GM12878 (cell line): Measurements from ENCODE around the gene SUFU. TPM values are rescaled to one million over a fixed set of nuclear protein-coding genes. Genes with fewer than 3 reads are reported as not detected.

Source experiments
- JUNB ChIP-seq: IDR thresholded peaks from 2 replicates; pipeline ENCODE4 v1.6.1; 2016; ENCODE audit warnings: antibody characterized with exemption, mild to moderate bottlenecking
- KDM1A ChIP-seq: fragments of 200-600 bp; sonication (generic); IDR thresholded peaks from 2 replicates; pipeline ENCODE4 v1.6.1; 2016; ENCODE audit warnings: borderline replicate concordance
- SMC3 ChIP-seq: IDR thresholded peaks from 2 replicates; pipeline ENCODE4 v1.6.1; 2011; ENCODE audit warnings: low read length, improper control_type of control experiment, borderline replicate concordance
- TBL1XR1 ChIP-seq: IDR thresholded peaks from 2 replicates; pipeline ENCODE4 v1.6.1; 2012; ENCODE audit warnings: low read depth, low read length, improper control_type of control experiment
- ZNF274 ChIP-seq: IDR thresholded peaks from one replicate; pipeline ENCODE4 v1.8.0; 2011; ENCODE audit not compliant: insufficient read length, insufficient read depth
- polyA plus RNA-seq, 11 experiments: library from polyadenylated mRNA; depleted of rRNA in 4 of 11; unstranded in 6 of 11; stranded (reverse) in 5 of 11; fragments of >200 nt; fragmentation: Nextera tagmentation in 4 of 11; fragmentation: Illumina TruSeq in 1 of 11; extraction: Ambion mirVana in 4 of 11; extraction: Trizol in 1 of 11; gene quantifications; 1 replicate in 1 of 11; 2 replicates in 10 of 11; pipeline versions ENCODE4 v1.2.1 to v1.2.3, GENCODE V29; 2011 to 2016; ENCODE audit warnings: inconsistent platforms in 2 of 11, missing spikeins in 2 of 11, low read depth in 1 of 11
- total RNA-seq, 4 experiments: library from RNA; depleted of rRNA in 3 of 4; stranded (reverse); fragments of >200 nt in 3 of 4; fragmentation: Illumina TruSeq in 1 of 4; extraction: Trizol in 1 of 4; gene quantifications; 2 replicates each; pipeline versions ENCODE4 v1.2.1 to v1.2.3, GENCODE V29; 2013 to 2021
- TF ChIP-seq, protein P1 (sequence below): fragments of 450-650 bp; IDR thresholded peaks from 2 replicates; pipeline ENCODE4 v1.6.1; 2016; ENCODE audit warnings: mild to moderate bottlenecking
- TF ChIP-seq, protein P2 (sequence below): fragments of 450-650 bp; formaldehyde crosslinking; IDR thresholded peaks from 2 replicates; pipeline ENCODE4 v1.5.0; 2022; ENCODE audit warnings: mild to moderate bottlenecking, missing genetic modification characterization
- TF ChIP-seq, protein P3 (sequence below): fragments of 450-650 bp; formaldehyde crosslinking; IDR thresholded peaks from 2 replicates; pipeline ENCODE4 v1.4.0; 2020; ENCODE audit warnings: mild to moderate bottlenecking, moderate library complexity

Gene SUFU
- total and polyA plus RNA-seq, 10 of the 15 experiments (the other 5 are each of a cell fraction or from before 2014, with no cell fraction given), result 0.68 to 7.7 (median 2.4) TPM

DNA sequence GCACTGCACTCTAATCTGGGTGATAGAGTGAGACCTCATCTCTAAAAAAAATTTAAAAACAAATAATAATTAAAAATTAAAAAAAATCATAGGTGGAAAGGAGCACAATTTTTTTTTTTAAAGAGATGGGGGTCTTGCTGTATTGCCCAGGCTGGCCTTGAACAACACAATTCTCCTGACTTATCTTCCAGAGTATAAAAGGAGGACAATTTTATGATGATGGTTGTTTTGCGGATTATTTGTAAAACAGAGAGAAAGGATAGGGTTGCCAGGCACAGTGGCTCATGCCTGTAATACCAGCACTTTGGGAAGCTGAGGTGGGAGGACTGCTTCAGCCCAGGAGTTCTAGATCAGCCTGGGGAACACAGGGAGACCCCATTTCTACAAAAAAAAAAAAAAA is 6.2 kb upstream of the SUFU start (continued):
- TF ChIP-seq TBL1XR1, result no peak
- TF ChIP-seq ZNF274, result no peak
- TF ChIP-seq, protein P1, sequence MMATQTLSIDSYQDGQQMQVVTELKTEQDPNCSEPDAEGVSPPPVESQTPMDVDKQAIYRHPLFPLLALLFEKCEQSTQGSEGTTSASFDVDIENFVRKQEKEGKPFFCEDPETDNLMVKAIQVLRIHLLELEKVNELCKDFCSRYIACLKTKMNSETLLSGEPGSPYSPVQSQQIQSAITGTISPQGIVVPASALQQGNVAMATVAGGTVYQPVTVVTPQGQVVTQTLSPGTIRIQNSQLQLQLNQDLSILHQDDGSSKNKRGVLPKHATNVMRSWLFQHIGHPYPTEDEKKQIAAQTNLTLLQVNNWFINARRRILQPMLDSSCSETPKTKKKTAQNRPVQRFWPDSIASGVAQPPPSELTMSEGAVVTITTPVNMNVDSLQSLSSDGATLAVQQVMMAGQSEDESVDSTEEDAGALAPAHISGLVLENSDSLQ, result no peak
- TF ChIP-seq, protein P2, sequence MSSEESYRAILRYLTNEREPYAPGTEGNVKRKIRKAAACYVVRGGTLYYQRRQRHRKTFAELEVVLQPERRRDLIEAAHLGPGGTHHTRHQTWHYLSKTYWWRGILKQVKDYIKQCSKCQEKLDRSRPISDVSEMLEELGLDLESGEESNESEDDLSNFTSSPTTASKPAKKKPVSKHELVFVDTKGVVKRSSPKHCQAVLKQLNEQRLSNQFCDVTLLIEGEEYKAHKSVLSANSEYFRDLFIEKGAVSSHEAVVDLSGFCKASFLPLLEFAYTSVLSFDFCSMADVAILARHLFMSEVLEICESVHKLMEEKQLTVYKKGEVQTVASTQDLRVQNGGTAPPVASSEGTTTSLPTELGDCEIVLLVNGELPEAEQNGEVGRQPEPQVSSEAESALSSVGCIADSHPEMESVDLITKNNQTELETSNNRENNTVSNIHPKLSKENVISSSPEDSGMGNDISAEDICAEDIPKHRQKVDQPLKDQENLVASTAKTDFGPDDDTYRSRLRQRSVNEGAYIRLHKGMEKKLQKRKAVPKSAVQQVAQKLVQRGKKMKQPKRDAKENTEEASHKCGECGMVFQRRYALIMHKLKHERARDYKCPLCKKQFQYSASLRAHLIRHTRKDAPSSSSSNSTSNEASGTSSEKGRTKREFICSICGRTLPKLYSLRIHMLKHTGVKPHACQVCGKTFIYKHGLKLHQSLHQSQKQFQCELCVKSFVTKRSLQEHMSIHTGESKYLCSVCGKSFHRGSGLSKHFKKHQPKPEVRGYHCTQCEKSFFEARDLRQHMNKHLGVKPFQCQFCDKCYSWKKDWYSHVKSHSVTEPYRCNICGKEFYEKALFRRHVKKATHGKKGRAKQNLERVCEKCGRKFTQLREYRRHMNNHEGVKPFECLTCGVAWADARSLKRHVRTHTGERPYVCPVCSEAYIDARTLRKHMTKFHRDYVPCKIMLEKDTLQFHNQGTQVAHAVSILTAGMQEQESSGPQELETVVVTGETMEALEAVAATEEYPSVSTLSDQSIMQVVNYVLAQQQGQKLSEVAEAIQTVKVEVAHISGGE (CRISPR knock-in tag), result no peak
- no peak for TF ChIP-seq JUNB
- no peak for TF ChIP-seq KDM1A
- no peak for TF ChIP-seq SMC3
- TF ChIP-seq, protein P3, sequence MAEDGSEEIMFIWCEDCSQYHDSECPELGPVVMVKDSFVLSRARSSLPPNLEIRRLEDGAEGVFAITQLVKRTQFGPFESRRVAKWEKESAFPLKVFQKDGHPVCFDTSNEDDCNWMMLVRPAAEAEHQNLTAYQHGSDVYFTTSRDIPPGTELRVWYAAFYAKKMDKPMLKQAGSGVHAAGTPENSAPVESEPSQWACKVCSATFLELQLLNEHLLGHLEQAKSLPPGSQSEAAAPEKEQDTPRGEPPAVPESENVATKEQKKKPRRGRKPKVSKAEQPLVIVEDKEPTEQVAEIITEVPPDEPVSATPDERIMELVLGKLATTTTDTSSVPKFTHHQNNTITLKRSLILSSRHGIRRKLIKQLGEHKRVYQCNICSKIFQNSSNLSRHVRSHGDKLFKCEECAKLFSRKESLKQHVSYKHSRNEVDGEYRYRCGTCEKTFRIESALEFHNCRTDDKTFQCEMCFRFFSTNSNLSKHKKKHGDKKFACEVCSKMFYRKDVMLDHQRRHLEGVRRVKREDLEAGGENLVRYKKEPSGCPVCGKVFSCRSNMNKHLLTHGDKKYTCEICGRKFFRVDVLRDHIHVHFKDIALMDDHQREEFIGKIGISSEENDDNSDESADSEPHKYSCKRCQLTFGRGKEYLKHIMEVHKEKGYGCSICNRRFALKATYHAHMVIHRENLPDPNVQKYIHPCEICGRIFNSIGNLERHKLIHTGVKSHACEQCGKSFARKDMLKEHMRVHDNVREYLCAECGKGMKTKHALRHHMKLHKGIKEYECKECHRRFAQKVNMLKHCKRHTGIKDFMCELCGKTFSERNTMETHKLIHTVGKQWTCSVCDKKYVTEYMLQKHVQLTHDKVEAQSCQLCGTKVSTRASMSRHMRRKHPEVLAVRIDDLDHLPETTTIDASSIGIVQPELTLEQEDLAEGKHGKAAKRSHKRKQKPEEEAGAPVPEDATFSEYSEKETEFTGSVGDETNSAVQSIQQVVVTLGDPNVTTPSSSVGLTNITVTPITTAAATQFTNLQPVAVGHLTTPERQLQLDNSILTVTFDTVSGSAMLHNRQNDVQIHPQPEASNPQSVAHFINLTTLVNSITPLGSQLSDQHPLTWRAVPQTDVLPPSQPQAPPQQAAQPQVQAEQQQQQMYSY (CRISPR knock-in tag), result no peak
- TF ChIP-seq, all 136 proteins: peak for 0
